ENCODE measurements around the gene WDFY3.
"Not testable (repeated sequence)": the region's sequence is repeated elsewhere in the genome, so short reads cannot be mapped to it uniquely, and the experiment has no call there.

WDFY3 gene

GRCh38 chr4:84814094-84814750 lies 152.3 kb downstream of the WDFY3 start:
- H3F3A ChIP-seq (ENCODE audit: insufficient read depth) = no peaks in the 10 kb centered on the region

DNA sequence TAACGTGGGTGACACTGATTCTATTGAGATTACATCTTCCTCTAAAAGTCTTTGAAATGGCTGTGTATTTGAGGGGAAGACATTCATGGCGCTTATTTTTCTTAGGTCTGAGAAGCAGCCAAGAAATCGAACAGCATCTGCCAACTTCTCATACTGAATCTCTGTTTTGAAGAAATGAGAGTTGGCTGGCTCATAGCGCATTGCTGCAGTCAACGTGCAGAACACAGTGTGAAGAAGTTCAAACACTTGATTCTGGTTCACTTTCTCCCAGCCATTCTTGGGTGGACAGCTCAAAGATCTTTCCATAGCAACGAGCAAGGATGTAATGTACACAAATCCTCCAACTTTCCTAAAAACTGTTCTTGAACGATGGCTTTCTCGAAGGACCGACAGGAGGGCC lies 156.5 kb downstream of the WDFY3 start:
- Histone ChIP-seq H3K9me3 (ENCODE audit: insufficient read depth, low read length) (no peaks in the 10 kb centered on the region), H3K36me3 (ENCODE audit: low read length) (no peaks in the 10 kb centered on the region), H3F3A (ENCODE audit: insufficient read depth) (no peaks in the 10 kb centered on the region), H2AFZ (ENCODE audit: low read depth, low read length, severe bottlenecking) (no peak overlapping the region), H4K20me1 (ENCODE audit: low read depth, low read length) (no peaks in the 10 kb centered on the region), H3K27me3 (ENCODE audit: low read length) (no peaks in the 10 kb centered on the region), H3K79me2 (ENCODE audit: insufficient read depth, low read length) (no peaks in the 10 kb centered on the region), H3K4me3 (ENCODE audit: insufficient read depth, low read length, poor library complexity, severe bottlenecking) (no peak overlapping the region), H3K9ac (ENCODE audit: low read length) (no peak overlapping the region), H3K9me2 (replicated peaks; ENCODE audit: insufficient read depth, low read length) (no peaks in the 10 kb centered on the region), H3K4me2 (ENCODE audit: low read depth, low read length, poor library complexity, severe bottlenecking) (no peak overlapping the region), H3K27ac (ENCODE audit: low read depth, low read length) (no peak overlapping the region)
- no peak for TF ChIP-seq EZH2phosphoT487 (conservative IDR thresholded peaks at IDR 0.05; ENCODE audit: low read length)
- TF ChIP-seq, protein P1, sequence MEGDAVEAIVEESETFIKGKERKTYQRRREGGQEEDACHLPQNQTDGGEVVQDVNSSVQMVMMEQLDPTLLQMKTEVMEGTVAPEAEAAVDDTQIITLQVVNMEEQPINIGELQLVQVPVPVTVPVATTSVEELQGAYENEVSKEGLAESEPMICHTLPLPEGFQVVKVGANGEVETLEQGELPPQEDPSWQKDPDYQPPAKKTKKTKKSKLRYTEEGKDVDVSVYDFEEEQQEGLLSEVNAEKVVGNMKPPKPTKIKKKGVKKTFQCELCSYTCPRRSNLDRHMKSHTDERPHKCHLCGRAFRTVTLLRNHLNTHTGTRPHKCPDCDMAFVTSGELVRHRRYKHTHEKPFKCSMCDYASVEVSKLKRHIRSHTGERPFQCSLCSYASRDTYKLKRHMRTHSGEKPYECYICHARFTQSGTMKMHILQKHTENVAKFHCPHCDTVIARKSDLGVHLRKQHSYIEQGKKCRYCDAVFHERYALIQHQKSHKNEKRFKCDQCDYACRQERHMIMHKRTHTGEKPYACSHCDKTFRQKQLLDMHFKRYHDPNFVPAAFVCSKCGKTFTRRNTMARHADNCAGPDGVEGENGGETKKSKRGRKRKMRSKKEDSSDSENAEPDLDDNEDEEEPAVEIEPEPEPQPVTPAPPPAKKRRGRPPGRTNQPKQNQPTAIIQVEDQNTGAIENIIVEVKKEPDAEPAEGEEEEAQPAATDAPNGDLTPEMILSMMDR (IDR thresholded peaks at IDR 0.05; ENCODE audit: insufficient read depth, low read length, poor library complexity, severe bottlenecking) = no peak

More at GRCh38 chr4:84814094-84814750, 152.3 kb downstream of the WDFY3 start:
- Histone ChIP-seq H4K20me1 (ENCODE audit: low read depth, low read length) (no peaks in the 10 kb centered on the region), H2AFZ (ENCODE audit: low read depth, low read length, severe bottlenecking) (no peak overlapping the region), H3K4me3 (ENCODE audit: insufficient read depth, low read length, poor library complexity, severe bottlenecking) (no peak overlapping the region), H3K9me3 (ENCODE audit: insufficient read depth, low read length) (no peaks in the 10 kb centered on the region), H3K27ac (ENCODE audit: low read depth, low read length) (no peak overlapping the region), H3K36me3 (ENCODE audit: low read length) (no peaks in the 10 kb centered on the region), H3K9me2 (replicated peaks; ENCODE audit: insufficient read depth, low read length) (no peaks in the 10 kb centered on the region), H3K9ac (ENCODE audit: low read length) (no peak overlapping the region), H3K4me2 (ENCODE audit: low read depth, low read length, poor library complexity, severe bottlenecking) (no peak overlapping the region), H3K79me2 (ENCODE audit: insufficient read depth, low read length) (no peaks in the 10 kb centered on the region), H3K27me3 (ENCODE audit: low read length) (no peaks in the 10 kb centered on the region)
- no peak for TF ChIP-seq EZH2phosphoT487 (conservative IDR thresholded peaks at IDR 0.05; ENCODE audit: low read length)
- TF ChIP-seq, protein P1 (IDR thresholded peaks at IDR 0.05; ENCODE audit: insufficient read depth, low read length, poor library complexity, severe bottlenecking) = no peak

GRCh38 chr4:84808332-84808731 lies 158.2 kb downstream of the WDFY3 start:
- Histone ChIP-seq H3K9ac (ENCODE audit: low read length) (no peak overlapping the region), H3K36me3 (ENCODE audit: low read length) (no peaks in the 10 kb centered on the region), H3K79me2 (ENCODE audit: insufficient read depth, low read length) (no peaks in the 10 kb centered on the region), H3K27me3 (ENCODE audit: low read length) (no peaks in the 10 kb centered on the region), H3K4me3 (ENCODE audit: insufficient read depth, low read length, poor library complexity, severe bottlenecking) (no peak overlapping the region), H3K9me2 (replicated peaks; ENCODE audit: insufficient read depth, low read length) (no peaks in the 10 kb centered on the region), H2AFZ (ENCODE audit: low read depth, low read length, severe bottlenecking) (no peak overlapping the region), H3K4me2 (ENCODE audit: low read depth, low read length, poor library complexity, severe bottlenecking) (no peak overlapping the region), H4K20me1 (ENCODE audit: low read depth, low read length) (no peaks in the 10 kb centered on the region), H3K9me3 (ENCODE audit: insufficient read depth, low read length) (no peaks in the 10 kb centered on the region), H3K27ac (ENCODE audit: low read depth, low read length) (no peak overlapping the region), H3F3A (ENCODE audit: insufficient read depth) (no peaks in the 10 kb centered on the region)
- TF ChIP-seq EZH2phosphoT487 (conservative IDR thresholded peaks at IDR 0.05; ENCODE audit: low read length) = no peak
- TF ChIP-seq, protein P1 (IDR thresholded peaks at IDR 0.05; ENCODE audit: insufficient read depth, low read length, poor library complexity, severe bottlenecking) = no peak

GRCh38 chr4:84806541-84806940 lies 159.9 kb downstream of the WDFY3 start:
- H3K79me2 ChIP-seq (ENCODE audit: insufficient read depth, low read length); H3K9me3 ChIP-seq (ENCODE audit: insufficient read depth, low read length); H3K36me3 ChIP-seq (ENCODE audit: low read length): not testable (repeated sequence)

More at GRCh38 chr4:84806541-84806940, 159.9 kb downstream of the WDFY3 start:
- not testable (repeated sequence) for H3K27me3 ChIP-seq (ENCODE audit: low read length); H3K4me2 ChIP-seq (ENCODE audit: low read depth, low read length, poor library complexity, severe bottlenecking); H3K9me2 ChIP-seq (replicated peaks; ENCODE audit: insufficient read depth, low read length); H3K4me3 ChIP-seq (ENCODE audit: insufficient read depth, low read length, poor library complexity, severe bottlenecking); H3K9ac ChIP-seq (ENCODE audit: low read length); H3F3A ChIP-seq (ENCODE audit: insufficient read depth); H3K27ac ChIP-seq (ENCODE audit: low read depth, low read length); H2AFZ ChIP-seq (ENCODE audit: low read depth, low read length, severe bottlenecking); H4K20me1 ChIP-seq (ENCODE audit: low read depth, low read length)

Data from SU-DHL-6 (cell line).